GM19035 (cell line): ENCODE results near the gene GLT1D1.

Experiments used
- ATAC-seq: cut with Tn5 transposase; IDR thresholded peaks from one replicate; pipeline ENCODE4 v1.9.1; 2021; ENCODE audit not compliant: unreplicated experiment

Gene GLT1D1

DNA sequence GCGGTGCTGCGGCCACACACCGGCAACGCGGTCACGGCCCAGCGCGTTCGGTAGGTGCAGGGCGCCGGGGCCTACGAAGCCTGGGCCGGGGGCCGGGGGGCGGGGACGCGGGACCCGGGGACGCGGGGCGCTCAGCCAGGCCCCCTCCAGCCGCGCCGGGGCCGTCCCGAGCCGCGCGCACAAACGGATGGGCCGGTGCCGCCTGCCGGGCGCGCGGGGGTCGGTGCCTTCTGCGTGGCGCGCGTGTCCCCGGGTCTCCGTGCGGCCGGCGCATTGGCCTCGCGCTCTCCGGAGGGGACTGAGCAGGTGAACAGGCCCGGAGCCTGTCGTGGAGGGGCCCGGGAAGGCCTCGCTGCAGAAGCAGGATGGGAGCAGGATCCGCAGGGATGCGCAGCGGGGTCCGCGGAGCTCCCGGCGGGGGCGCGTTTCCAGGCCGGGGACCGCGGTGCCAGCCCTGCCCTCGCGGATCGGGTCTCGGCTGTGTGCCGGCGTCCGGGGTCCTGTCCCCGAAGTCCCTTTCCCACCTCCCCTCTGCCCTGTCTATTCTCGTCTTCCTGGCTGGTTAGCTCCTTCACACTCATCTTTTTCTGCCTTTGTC lies 421 bp downstream of the GLT1D1 start:
- ATAC-seq: peak; percentile 47

DNA sequence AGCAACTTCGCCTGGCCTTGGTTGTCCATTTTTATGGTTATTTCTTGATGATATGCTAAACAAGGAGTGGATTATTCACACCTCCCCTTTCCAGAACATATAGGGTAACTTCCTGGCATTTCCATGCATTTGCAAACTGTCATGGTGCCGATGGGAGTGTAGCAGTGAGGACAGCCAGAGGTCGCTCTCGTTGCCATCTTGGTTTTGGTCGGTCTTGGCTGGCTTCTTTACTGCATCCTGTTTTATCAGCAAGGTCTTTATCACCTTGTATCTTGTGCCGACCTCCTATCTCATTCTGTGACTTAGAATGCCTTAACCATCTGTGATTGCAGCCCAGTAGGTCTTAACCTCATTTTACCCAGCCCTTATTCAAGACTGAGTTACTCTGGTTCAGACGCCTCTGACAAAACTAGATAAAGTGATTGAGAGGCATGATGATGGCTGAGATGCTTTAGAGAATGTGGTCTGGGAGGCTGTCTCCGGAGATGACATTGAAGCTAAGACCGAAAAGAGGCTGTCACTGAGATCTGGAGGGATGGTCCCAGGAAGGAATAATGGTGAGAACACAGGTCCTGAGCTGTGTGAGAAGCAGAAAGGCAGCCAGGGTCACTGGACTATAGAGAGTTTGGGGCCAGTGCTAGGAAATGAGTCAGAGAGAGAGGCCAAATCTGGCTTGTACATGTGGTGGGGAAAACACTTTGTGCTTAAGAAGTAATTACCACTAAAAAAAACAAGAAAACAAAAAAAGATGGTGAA lies 2.9 kb downstream of the GLT1D1 start:
- no peak for ATAC-seq

DNA sequence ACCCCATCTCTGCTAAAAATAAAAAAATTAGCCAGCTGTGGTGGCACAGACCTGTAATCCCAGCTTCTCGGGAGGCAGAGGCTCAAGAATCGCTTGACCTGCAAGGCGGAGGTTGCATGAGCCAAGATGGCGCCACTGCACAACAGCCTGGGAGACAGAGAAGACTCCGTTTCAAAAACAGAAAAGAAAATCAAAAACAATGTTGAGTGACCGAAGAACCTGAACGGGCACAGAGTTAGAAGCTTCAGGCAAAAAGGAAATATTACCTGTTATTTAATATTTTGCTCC lies 3.5 kb downstream of the GLT1D1 start:
- ATAC-seq: no peak

DNA sequence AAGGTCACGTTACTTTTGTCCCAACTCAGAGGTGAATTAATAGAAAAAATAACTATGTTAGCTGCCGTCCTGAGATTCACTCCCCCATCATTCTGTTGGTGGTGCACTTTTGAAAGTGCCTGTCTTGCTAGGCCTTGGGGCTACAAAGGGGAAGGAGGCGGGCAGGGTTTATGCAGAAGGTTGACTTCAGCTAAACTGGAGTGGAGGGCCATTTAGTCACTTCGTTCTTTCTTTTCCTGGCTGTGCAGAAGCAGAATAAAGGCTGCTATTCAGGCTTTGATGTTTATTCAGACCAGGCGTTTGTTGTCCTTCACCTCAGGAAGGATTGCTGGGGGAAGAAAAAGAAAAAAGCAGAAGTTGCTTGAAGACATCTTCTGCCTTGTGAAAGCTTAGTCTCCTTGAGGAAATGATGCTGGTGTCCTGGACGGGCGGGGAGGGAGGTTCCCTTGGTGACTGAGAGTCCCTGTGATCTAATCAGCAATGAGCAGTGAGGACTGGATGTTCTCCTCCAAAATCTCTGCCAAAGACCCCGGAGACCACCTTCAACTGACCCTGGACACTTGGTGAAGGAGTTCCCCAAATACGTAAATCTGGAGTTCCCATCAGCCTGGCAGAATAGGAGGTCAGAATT lies 4.0 kb downstream of the GLT1D1 start:
- no peak for ATAC-seq

DNA sequence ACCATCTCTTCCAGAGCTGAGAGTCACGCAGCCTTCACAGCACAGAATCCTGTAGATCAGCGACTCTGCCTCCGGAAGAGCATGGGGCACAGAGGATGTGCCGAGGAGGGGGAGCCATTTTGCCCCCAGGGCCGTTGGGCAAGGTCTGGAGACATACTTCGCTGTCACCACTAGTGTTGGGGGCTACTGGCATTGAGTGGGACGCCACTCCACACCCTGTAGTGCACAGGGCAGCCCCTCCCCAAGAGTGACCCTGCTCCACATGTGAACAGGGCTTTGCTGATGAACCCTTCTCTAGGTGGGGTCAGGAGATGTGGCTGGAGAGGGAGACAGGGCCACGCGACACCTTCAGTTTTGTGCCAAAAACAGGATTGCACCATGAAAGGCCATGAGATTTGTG lies 6.0 kb downstream of the GLT1D1 start:
- no peak for ATAC-seq

GRCh38 chr12:128861226-128862016 lies 8.1 kb downstream of the GLT1D1 start:
- ATAC-seq: no peak

- ATAC-seq: no peak
Observed at GRCh38 chr12:128863957-128864356, 10.7 kb downstream of the GLT1D1 start.

- no peak for ATAC-seq
Observed at GRCh38 chr12:128864516-128865186, 11.4 kb downstream of the GLT1D1 start.

DNA sequence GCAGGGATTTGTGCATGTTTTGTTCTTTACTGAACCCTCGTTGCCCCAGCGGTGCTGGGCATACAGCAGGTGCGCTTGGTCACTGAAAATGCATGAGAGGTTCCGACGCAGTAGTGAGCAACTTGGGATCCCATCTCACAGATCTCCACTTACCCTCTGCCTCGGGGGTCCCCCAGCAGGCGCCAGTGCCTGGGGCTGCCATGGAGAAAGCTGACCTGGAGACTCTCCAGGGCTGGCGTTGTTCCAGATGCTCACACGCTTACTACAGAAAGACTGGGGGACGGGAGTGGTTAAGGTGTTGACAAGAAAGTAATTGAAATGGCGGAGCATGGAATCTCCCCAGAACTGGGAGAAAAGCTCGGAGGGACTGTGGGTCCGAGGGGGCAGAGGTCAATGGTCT lies 14.2 kb downstream of the GLT1D1 start:
- ATAC-seq: no peak

DNA sequence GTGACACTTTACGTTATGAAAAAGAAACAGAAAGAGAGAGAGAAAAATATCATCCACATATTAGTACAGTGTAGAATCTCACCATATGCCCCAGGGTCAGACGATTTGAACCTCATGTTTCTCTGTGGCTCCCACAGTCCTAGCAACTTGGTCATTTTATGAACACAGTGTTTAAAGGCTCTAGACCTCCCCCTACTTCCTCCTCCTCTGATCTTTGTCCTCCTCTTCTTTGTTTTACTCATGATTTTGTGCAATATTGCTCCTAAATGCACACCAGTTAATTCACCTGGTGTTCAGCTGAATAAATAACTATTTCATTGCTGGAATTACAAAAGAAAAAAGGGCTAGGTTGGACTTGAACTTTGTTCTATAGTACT lies 18.2 kb downstream of the GLT1D1 start:
- ATAC-seq: no peak

DNA sequence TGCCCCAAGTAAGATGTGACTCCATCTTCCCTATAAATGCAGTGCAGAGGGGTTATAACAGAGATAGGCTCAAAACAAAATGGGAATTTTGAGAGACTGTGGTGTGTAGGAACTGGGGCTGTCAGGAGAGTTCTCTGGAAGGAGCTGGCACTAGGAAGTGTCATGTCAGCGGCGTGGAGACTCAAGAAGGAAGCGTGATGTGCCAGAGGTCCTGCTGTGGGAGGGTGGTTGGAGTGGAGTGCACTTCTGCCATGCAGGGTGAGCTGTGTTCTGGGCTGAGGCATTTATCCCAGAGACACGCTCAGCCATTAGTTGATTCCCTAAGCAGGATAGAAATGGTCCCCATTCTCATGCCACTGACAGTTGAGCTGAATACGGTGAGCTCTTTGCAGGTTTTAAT lies 19.0 kb downstream of the GLT1D1 start:
- no peak for ATAC-seq

- no peak for ATAC-seq
Observed at GRCh38 chr12:128876559-128876958, 23.3 kb downstream of the GLT1D1 start.

GRCh38 chr12:128879898-128880764 lies 26.9 kb downstream of the GLT1D1 start:
- ATAC-seq: no peak

GRCh38 chr12:128891856-128892255 lies 38.6 kb downstream of the GLT1D1 start:
- no peak for ATAC-seq

DNA sequence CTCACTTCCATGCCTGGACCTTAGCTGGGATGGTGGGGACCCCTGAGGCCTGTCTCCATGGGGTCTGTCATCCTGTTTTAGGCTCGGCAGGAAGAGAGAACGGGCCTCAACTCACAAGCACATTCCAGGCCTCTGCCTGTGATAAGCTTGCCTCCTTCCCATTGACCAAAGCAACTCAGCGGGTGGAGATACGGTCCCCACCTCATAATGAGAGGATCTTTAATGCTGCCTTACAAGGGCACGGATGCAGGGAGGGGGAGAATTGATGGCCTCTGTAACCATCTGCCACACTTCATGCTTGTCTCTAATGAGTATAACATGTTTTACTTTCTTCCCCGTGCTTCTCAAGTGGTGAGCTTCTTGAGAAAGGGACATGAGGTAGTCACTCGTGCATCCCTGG lies 50.0 kb downstream of the GLT1D1 start:
- ATAC-seq: no peak

DNA sequence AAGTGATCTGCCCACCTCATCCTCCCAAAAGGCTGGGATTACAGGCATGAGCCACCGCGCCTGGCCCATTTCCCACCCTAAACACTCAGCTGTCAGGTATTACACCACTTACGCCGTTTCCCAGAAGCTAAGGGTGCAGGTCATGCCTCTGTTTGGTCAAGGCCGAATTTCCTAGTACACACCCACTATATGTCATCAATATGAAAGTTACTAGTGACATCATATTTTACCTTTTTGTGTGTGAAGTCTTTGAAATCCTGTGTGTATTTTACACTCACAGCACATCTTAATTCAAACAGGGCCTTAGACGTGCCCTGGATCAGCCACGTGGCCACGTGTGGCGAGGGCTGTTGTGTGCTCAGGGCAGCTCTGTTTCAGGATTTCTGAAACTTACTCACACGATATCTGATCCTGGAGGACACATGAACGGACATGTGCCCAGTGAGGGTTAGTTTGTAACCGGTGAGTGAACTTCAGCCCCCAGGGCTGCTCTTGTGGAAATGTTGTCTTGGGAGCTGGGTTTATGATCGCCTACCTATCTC lies 51.8 kb downstream of the GLT1D1 start:
- no peak for ATAC-seq

DNA sequence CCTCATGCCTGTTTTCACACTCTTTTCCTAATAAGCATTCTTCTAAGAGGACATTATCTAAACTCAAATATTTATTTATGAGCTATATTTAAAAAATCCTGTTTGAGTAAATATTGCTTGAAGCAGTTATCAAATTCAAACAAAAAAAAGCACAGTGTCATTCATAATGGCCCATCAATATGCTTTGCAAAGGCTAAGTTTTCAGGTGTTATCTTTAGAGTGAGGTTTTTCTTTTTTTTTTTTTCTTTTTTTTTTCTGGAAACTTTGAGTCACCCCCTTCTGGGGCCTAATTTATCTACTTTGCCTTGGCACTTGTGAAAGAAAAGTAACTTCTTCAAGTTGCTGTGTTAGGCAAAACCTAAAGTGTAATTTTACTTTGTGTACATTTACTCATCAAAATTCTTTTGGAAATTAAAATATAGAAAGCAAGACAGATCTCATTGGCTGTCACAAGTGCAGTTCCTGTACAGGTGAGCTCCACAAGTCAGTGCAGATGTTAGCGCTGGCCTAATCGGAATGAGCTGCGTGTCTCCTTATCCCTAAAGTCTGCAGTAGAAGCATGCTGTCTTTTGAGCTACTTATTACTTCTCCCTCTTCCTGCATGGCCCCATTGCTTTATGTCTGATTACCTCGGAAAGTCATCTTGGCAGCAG lies 53.3 kb downstream of the GLT1D1 start:
- ATAC-seq: no peak

GRCh38 chr12:128908254-128908653 lies 55.0 kb downstream of the GLT1D1 start:
- ATAC-seq: no peak

DNA sequence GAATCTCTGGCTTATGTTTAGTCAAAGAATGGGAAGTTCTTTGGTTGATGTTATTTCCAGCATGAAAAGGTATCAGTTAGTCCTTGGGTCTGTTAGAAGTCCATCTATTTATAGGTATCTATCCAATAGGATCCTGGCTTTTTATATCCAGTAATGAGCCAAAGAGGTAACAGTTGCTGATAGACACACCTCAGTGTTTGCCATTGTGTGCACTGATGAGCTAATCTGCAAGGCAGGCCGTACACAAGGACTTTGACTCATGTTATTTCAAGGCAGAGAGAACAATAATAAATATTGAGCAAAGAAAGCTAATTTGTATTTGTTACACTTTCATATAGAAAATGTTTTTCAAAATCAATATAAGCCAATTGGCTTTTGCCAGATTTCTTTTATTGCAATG lies 56.4 kb downstream of the GLT1D1 start:
- ATAC-seq: no peak

DNA sequence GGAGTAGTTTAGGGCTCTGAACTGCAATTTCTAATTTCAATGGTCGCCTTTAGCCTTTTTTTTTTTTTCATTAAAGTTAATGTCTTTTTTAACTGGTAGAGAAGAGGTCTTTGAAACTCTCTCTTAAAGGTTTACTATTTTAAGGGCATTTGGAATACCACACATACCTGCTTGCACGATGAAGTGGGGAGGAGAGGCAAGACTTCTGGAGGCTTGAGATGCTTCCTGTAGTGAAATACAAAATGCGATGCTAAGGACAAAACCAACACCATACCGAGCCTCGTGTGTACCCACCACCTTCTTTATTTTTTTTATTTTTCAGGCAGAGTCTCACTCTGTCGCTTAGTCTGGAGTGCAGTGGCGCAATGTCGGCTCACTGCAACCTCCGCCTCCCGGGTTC lies 57.4 kb downstream of the GLT1D1 start:
- no peak for ATAC-seq
